A204.1 (cell line): ENCODE results near the gene COX10.
"Not testable (repeated sequence)": the region's sequence is repeated elsewhere in the genome, so short reads cannot be mapped to it uniquely, and the experiment has no call there.

Experiments
- FAIRE-seq: peaks from 2 replicates; lab custom pipeline; 2012; peaks lifted over from hg19 to GRCh38; lab: Jason Lieb, UNC

The COX10 gene

GRCh38 chr17:14205992-14206461 lies 136.7 kb downstream of the COX10 start:
- no peak for FAIRE-seq

DNA sequence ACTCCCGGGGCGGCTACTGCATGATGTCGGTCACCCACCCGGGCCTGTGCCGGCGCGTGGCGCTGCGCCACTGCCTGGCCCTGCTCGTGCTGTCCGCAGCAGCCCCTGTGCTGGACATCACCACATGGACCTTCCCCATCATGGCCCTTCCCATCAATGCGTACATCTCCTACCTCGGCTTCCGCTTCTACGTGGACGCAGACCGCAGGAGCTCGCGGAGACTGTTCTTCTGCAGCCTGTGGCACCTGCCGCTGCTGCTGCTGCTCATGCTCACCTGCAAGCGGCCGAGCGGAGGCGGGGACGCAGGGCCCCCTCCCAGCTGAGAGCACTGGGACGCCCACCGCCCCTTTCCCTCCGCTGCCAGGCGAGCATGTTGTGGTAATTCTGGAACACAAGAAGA lies 137.6 kb downstream of the COX10 start:
- no peak for FAIRE-seq

- no peak for FAIRE-seq
Observed at GRCh38 chr17:14207791-14208190, 138.5 kb downstream of the COX10 start.

GRCh38 chr17:14209215-14209614 lies 139.9 kb downstream of the COX10 start:
- FAIRE-seq, result no peak

GRCh38 chr17:14211246-14211645 lies 141.9 kb downstream of the COX10 start:
- no peak for FAIRE-seq

GRCh38 chr17:14211801-14212200 lies 142.5 kb downstream of the COX10 start:
- FAIRE-seq, result no peak

GRCh38 chr17:14212401-14212800 lies 143.1 kb downstream of the COX10 start:
- no peak for FAIRE-seq

GRCh38 chr17:14214271-14214670 lies 145.0 kb downstream of the COX10 start:
- no peak for FAIRE-seq

- no peak for FAIRE-seq
Observed at GRCh38 chr17:14222611-14223010, 153.3 kb downstream of the COX10 start.

DNA sequence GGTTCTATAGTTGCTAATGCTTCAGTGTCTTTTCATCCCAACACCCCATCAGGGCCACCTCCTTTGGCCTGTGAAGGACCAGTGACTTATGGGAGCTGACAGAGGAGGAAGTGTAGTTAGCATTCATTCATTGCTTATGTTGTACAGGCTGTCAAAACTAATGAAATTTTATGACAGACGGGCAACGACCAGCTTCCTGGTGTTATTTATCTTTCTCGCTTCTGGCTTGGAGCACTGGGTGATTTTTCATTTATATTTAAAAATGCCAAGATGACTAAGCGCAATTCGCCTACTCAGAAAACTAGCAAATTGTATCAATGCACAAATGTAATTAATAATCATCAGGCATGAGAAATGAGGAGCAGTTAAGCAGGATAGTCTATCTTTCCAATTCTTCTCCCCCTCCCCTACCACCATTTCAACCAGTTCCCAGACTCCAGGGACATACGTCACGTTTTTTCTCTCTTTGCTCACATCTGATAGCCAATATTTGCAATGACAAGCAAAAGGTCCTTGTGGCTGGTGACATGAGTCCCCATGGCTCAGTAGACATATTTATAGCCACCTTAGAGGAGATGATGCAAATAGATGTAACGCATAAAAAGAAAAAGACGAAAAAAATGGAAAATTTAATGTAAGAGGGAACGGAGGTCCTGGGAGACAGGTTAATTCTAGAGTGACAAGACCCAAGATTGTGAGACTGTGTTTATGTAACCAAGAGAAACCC lies 156.1 kb downstream of the COX10 start:
- no peak for FAIRE-seq

DNA sequence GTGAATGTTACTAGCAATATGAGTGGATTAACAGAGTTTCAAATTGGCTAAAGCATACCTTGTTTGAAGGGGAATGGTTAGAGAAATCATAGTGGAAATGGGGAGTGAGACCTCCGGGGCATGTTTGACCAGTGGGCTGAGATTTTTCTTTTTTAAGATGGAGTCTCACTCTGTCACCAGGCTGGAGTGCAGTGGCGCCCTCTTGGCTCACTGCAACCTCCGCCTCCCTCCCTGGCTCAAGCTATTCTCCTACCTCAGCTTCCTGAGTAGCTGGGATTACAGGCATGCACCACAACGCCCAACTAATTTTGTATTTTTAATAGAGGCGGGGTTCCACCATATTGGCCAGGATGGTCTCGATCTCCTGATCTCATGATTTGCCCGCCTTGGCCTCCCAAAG lies 157.7 kb downstream of the COX10 start:
- FAIRE-seq, result no peak

DNA sequence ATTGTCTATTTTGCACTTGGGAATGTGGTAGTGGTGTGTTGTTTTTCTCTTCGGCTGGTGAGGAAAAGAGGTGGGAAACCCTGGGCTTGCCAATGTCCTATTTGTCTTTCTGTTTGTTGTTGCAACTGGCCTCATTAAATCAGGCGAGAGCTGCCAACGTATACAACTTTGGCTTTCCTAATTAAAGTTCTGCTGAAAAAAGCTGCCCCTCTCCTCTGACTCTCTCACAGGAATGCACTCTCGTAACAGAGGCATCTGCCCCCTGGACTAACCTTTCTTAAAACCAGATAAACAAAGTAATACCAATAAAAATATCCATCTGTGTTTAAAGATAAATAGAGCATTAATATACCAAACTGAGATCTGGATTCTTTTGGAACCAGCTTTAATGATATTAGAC lies 159.6 kb downstream of the COX10 start:
- FAIRE-seq, result no peak

DNA sequence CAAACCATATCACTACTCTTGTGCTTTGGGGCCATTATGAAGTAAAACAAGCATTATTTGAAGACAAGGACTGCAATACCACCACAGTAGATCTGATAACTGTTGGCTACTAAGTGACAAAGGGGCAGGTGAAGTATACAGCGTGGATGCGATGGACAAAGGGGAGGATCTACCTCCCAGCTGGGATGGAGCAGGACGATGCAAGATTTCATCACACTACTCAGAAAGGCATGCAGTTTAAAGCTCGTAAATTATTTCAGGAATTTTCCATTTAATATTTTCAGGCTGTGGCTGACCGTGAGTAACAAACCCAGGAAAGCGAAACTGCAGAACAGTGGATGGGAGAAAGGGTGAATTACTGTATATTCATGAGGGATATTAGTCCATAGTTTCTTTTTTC lies 161.9 kb downstream of the COX10 start:
- FAIRE-seq, result not testable (repeated sequence)

DNA sequence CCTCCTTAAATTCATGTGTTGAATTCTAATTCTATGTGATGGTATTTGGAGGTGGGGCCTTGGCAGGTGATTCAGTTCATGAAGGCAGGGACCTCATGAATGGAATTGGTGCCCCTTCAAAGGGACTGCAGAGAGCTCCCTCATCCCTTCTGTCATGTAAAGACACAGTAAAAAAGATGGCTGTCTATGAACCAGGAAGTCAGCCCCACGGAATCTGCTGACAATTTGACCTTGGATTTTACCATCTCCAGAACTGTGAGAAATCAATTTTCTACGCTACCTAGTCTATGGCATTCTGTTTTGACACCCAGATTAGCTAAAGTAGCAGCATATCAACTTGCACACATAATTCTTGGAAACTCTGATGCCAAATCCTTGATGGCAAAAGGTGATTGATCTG lies 165.7 kb downstream of the COX10 start:
- not testable (repeated sequence) for FAIRE-seq

DNA sequence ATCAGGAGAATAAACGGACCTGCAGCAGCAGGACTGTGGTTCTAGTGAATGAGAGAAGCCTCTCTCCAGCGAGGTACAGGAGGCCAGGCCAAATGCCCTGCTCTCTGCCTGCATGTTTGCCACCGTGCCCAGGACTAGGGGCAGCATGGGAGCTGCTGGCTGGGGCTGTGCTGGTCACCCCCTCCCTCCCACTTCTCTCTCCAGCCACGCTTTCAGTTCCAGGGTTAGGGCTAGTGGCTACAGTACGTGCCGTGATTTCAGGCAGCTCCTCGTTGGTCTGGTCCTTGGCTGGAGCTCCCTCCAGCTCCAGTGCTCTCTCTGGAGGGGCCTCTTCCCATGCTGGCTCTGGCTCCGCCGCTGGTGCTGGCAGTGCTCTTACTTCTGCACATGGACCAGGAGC lies 166.7 kb downstream of the COX10 start:
- FAIRE-seq, result not testable (repeated sequence)

- not testable (repeated sequence) for FAIRE-seq
Observed at GRCh38 chr17:14236762-14237161, 167.5 kb downstream of the COX10 start, which contains the start of gene CDRT15. Gene CDRT15 (minus strand): TSS chr17:14236862. CDS start chr17:14236833, 29 bp downstream.

DNA sequence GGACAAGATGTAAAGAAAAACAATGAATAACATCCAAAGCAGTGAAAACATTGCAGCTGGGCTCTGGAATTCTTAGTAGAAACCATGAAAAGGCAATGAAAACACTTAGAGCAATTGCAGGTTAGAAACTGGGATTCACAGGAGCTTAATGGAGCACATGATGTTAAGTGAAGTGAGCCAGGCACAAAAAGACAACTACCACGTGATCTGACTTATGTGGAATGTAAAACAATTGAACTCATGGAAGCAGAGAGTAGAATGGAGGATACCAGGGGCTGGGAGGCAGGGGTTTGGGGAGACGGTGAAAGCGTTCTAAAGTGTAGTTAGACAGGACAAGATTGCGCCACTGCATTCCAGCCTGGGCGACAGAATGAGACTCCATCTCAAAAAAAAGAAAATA lies 170.0 kb downstream of the COX10 start:
- FAIRE-seq, result not testable (repeated sequence)

- no peak for FAIRE-seq
Observed at GRCh38 chr17:14245002-14245401, 175.7 kb downstream of the COX10 start.

DNA sequence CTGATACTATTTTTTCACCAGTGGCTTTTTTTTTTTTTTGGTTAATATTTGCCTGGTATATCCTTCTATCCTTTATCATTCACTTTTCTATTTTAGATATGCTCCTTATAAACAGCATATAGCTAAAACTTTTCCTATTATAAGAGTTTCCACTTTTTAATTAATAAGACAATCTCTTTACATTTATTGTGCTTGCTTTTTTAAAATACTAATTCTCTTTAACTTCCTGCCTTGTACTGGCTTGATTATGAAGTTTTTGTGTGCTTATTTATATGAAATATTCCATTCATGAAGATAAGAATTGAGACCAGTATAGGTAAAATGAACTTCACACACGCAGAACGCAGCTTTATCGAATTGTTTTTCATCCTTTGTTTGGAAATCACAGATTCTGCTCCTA lies 176.3 kb downstream of the COX10 start:
- FAIRE-seq, result no peak
